Measurements from ENCODE around the gene MAU2.

MAU2 gene

GRCh38 chr19:19324059-19324770, 3.6 kb downstream of the MAU2 start:
- TF ChIP-seq EZH2 (IDR thresholded peaks at IDR 0.05; ENCODE audit: borderline replicate concordance, low read length) (no peak), CTCF (IDR thresholded peaks at IDR 0.05; ENCODE audit: low read length) (no peak)
- H3K4me3 ChIP-seq (ENCODE audit: low read depth, low read length, poor library complexity, severe bottlenecking) = no peak overlapping the region
- H3K9ac ChIP-seq (ENCODE audit: low read length) = no peak overlapping the region
- no peak overlapping the region for H3K4me2 ChIP-seq (ENCODE audit: low read length)
- peaks cover 19% of the 10 kb centered on the region for H3K4me1 ChIP-seq (ENCODE audit: insufficient read depth, low read length, severe bottlenecking)
- H3K9me2 ChIP-seq (ENCODE audit: low read depth, low read length) = no peaks in the 10 kb centered on the region
- no peaks in the 10 kb centered on the region for H3F3A ChIP-seq (ENCODE audit: insufficient read depth, low read length)
- no peak overlapping the region for H2AFZ ChIP-seq (ENCODE audit: low read length)
- H3K27me3 ChIP-seq (ENCODE audit: insufficient read depth, low read length) = no peaks in the 10 kb centered on the region
- H3K9me3 ChIP-seq (ENCODE audit: low read length) = no peaks in the 10 kb centered on the region
- peaks cover 49% of the 10 kb centered on the region for H3K79me2 ChIP-seq (ENCODE audit: insufficient read depth, low read length)
- H3K27ac ChIP-seq (ENCODE audit: low read depth, low read length, poor library complexity, severe bottlenecking) = no peak overlapping the region
- H4K20me1 ChIP-seq (ENCODE audit: insufficient read depth, low read length) = no peaks in the 10 kb centered on the region
- H3K36me3 ChIP-seq (ENCODE audit: insufficient read depth, low read length) = peaks cover 51% of the 10 kb centered on the region

- H3K4me1 ChIP-seq (ENCODE audit: insufficient read depth, low read length, severe bottlenecking) = no peaks in the 10 kb centered on the region
- H3K9ac ChIP-seq (ENCODE audit: low read length) = no peak overlapping the region
These were observed 7.0 kb downstream of the MAU2 start for GRCh38 chr19:19327672-19328071.

DNA sequence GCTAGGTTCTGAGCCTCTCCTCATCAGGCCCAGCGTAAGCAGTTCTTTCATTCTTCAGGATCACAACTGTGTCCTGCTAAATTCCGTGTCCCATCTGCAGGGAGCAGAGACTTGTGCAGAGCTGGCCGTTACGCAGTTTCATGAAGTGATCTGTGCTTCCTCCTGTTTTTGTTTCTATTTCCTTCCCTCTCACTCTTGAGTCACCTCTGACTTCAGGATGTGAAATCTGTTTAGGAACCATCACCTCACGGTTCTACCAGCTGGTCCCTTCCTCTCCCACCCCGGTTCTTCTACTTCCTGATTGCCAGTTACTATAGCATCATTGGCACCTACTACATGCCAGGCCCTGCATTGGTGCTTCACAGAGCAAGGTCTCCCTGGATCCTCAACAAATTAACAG, 8.5 kb downstream of the MAU2 start:
- H3K27me3 ChIP-seq (ENCODE audit: insufficient read depth, low read length) = no peaks in the 10 kb centered on the region
- H3K9ac ChIP-seq (ENCODE audit: low read length) = no peak overlapping the region
- H3K9me2 ChIP-seq (ENCODE audit: low read depth, low read length) = no peaks in the 10 kb centered on the region
- H3K4me1 ChIP-seq (ENCODE audit: insufficient read depth, low read length, severe bottlenecking) = no peaks in the 10 kb centered on the region
- no peaks in the 10 kb centered on the region for H4K20me1 ChIP-seq (ENCODE audit: insufficient read depth, low read length)
- H2AFZ ChIP-seq (ENCODE audit: low read length) = no peak overlapping the region
- H3K79me2 ChIP-seq (ENCODE audit: insufficient read depth, low read length) = peaks cover 15% of the 10 kb centered on the region
- H3K4me3 ChIP-seq (ENCODE audit: low read depth, low read length, poor library complexity, severe bottlenecking) = no peak overlapping the region
- no peak overlapping the region for H3K4me2 ChIP-seq (ENCODE audit: low read length)
- no peak overlapping the region for H3K27ac ChIP-seq (ENCODE audit: low read depth, low read length, poor library complexity, severe bottlenecking)
- no peaks in the 10 kb centered on the region for H3F3A ChIP-seq (ENCODE audit: insufficient read depth, low read length)
- no peaks in the 10 kb centered on the region for H3K9me3 ChIP-seq (ENCODE audit: low read length)
- peaks cover 83% of the 10 kb centered on the region for H3K36me3 ChIP-seq (ENCODE audit: insufficient read depth, low read length)
- no peak for TF ChIP-seq EZH2 (IDR thresholded peaks at IDR 0.05; ENCODE audit: borderline replicate concordance, low read length)
- no peak for TF ChIP-seq CTCF (IDR thresholded peaks at IDR 0.05; ENCODE audit: low read length)

More at GRCh38 chr19:19327672-19328071, 7.0 kb downstream of the MAU2 start:
- H3K27ac ChIP-seq (ENCODE audit: low read depth, low read length, poor library complexity, severe bottlenecking) = no peak overlapping the region
- no peaks in the 10 kb centered on the region for H4K20me1 ChIP-seq (ENCODE audit: insufficient read depth, low read length)
- no peaks in the 10 kb centered on the region for H3F3A ChIP-seq (ENCODE audit: insufficient read depth, low read length)
- H2AFZ ChIP-seq (ENCODE audit: low read length) = no peak overlapping the region
- no peak overlapping the region for H3K4me3 ChIP-seq (ENCODE audit: low read depth, low read length, poor library complexity, severe bottlenecking)
- H3K4me2 ChIP-seq (ENCODE audit: low read length) = no peak overlapping the region
- TF ChIP-seq EZH2 (IDR thresholded peaks at IDR 0.05; ENCODE audit: borderline replicate concordance, low read length) = no peak
- no peaks in the 10 kb centered on the region for H3K9me2 ChIP-seq (ENCODE audit: low read depth, low read length)
- peaks cover 77% of the 10 kb centered on the region for H3K36me3 ChIP-seq (ENCODE audit: insufficient read depth, low read length)
- H3K27me3 ChIP-seq (ENCODE audit: insufficient read depth, low read length) = no peaks in the 10 kb centered on the region
- no peaks in the 10 kb centered on the region for H3K9me3 ChIP-seq (ENCODE audit: low read length)
- peaks cover 24% of the 10 kb centered on the region for H3K79me2 ChIP-seq (ENCODE audit: insufficient read depth, low read length)
